Measurements from ENCODE around the gene OASL. TPM values are rescaled to one million over a fixed set of nuclear protein-coding genes. Genes with fewer than 3 reads are reported as not detected.

Gene OASL
- total and polyA plus RNA-seq, 9 of the 15 experiments (the other 6 are each of a cell fraction or from before 2014, with no cell fraction given), result 0.14 TPM; not detected in 8

DNA sequence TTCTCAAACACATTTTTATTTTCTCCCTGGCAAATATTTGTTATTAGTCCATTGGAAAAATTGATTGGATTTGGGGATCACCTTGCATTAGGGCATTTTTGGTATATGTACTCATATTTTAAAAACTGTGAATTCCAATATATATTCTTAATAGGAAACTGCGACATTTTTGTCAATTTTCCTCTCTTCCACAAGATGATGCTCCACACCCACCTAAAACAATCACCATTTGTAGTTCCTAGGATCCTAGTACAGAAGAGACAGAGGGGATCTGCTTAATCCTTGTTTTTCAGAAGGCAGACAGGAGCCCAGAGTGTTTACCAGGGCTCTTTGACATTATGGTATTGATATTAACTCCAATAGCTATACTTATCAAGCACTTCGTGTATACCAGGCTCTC, 22.8 kb upstream of the OASL start:
- H3K79me2 ChIP-seq (ENCODE audit: control insufficient read depth, insufficient read depth, low read length), result no peaks in the 10 kb centered on the region
- H3K27me3 ChIP-seq (ENCODE audit: control insufficient read depth in 2 of 2, insufficient read depth in 2 of 2, low read length in 2 of 2), result peaks cover 18% of the 10 kb centered on the region in 2 experiments; a peak in 4 of 5 replicates
- no peak overlapping the region for H3K9ac ChIP-seq (ENCODE audit: insufficient read depth in 1 of 2, low read depth in 2 of 2, low read length in 2 of 2)
- H3K27ac ChIP-seq (ENCODE audit: extremely low read depth, low read depth, low read length), result no peak overlapping the region
- no TSS peak for BruUV-seq (replicated peaks)
- ATAC-seq (no peak), FAIRE-seq (no peak), DNase-seq (ENCODE audit: extremely low read depth in 1 of 4, low spot score in 3 of 4) (peak in 1 of 4 experiments; percentile 16)
- in situ Hi-C loops (cut with MboI) (loop anchor here (5.0 kb wide), 1 partner anchor 165 kb away; no protein-coding TSS in a partner anchor), intact Hi-C loops (cut with micrococcal nuclease) (loop anchor here (1.0 to 5.0 kb wide), 3 partner anchors 35 to 150 kb away; partner anchors contain the start of gene P2RX4)
- no peaks in the 10 kb centered on the region for H3K9me3 ChIP-seq (replicated peaks; ENCODE audit: control insufficient read depth, insufficient read depth, low read depth, low read length)
- no peaks in the 10 kb centered on the region; a peak in 1 of 5 replicates for H3K4me1 ChIP-seq (replicated peaks in 1 of 2; ENCODE audit: control insufficient read depth in 2 of 2, insufficient read depth in 2 of 2, low read length in 2 of 2)
- H3K9me1 ChIP-seq (ENCODE audit: control insufficient read depth, insufficient read depth, low read length), result no peaks in the 10 kb centered on the region
- H4K20me1 ChIP-seq (replicated peaks; ENCODE audit: control insufficient read depth, insufficient read depth, low read length), result no peaks in the 10 kb centered on the region; the same call in 1 of the 2 replicates
- H3K4me2 ChIP-seq (ENCODE audit: insufficient read depth, low read length), result no peak overlapping the region
- no peaks in the 10 kb centered on the region for H3K36me3 ChIP-seq (ENCODE audit: control insufficient read depth, insufficient read depth, low read length)
- WGBS (ENCODE audit: insufficient coverage, low coverage, missing lambda C conversion rate), result 6% methylated on average over 2 of the region's 2 CpGs
- no peak overlapping the region for H2AFZ ChIP-seq (ENCODE audit: low read depth, low read length)
- POLR2A ChIA-PET, result interaction anchor here (1.0 kb wide), 1 partner anchor 10 kb away, joined by 3 read pairs; no protein-coding TSS in a partner anchor
- no peak overlapping the region for H3K4me3 ChIP-seq
- CTCF ChIA-PET (ENCODE audit: low intra/inter-chr PET ratio), result interaction anchor here (0.7 to 3.5 kb wide), 6 partner anchors 33 to 382 kb away, joined by 3 to 24 read pairs (median 6); no protein-coding TSS in a partner anchor
- TF ChIP-seq RAD21 (CRISPR knock-in tag; conservative IDR thresholded peaks at IDR 0.05 in 1 of 2, IDR thresholded peaks at IDR 0.05 in 1 of 2), result peak; percentile 89 to 90
- TF ChIP-seq NR3C1 (CRISPR knock-in tag; IDR thresholded peaks at IDR 0.05), result no peak
- TF ChIP-seq, protein P1, sequence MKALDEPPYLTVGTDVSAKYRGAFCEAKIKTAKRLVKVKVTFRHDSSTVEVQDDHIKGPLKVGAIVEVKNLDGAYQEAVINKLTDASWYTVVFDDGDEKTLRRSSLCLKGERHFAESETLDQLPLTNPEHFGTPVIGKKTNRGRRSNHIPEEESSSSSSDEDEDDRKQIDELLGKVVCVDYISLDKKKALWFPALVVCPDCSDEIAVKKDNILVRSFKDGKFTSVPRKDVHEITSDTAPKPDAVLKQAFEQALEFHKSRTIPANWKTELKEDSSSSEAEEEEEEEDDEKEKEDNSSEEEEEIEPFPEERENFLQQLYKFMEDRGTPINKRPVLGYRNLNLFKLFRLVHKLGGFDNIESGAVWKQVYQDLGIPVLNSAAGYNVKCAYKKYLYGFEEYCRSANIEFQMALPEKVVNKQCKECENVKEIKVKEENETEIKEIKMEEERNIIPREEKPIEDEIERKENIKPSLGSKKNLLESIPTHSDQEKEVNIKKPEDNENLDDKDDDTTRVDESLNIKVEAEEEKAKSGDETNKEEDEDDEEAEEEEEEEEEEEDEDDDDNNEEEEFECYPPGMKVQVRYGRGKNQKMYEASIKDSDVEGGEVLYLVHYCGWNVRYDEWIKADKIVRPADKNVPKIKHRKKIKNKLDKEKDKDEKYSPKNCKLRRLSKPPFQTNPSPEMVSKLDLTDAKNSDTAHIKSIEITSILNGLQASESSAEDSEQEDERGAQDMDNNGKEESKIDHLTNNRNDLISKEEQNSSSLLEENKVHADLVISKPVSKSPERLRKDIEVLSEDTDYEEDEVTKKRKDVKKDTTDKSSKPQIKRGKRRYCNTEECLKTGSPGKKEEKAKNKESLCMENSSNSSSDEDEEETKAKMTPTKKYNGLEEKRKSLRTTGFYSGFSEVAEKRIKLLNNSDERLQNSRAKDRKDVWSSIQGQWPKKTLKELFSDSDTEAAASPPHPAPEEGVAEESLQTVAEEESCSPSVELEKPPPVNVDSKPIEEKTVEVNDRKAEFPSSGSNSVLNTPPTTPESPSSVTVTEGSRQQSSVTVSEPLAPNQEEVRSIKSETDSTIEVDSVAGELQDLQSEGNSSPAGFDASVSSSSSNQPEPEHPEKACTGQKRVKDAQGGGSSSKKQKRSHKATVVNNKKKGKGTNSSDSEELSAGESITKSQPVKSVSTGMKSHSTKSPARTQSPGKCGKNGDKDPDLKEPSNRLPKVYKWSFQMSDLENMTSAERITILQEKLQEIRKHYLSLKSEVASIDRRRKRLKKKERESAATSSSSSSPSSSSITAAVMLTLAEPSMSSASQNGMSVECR (CRISPR knock-in tag; IDR thresholded peaks at IDR 0.05), result no peak
- 0 out of 2 replicates have a peak, but pooled peaks have one; percentile 25 for TF ChIP-seq CC2D1A (IDR thresholded peaks at IDR 0.05)
- TF ChIP-seq, protein P2, sequence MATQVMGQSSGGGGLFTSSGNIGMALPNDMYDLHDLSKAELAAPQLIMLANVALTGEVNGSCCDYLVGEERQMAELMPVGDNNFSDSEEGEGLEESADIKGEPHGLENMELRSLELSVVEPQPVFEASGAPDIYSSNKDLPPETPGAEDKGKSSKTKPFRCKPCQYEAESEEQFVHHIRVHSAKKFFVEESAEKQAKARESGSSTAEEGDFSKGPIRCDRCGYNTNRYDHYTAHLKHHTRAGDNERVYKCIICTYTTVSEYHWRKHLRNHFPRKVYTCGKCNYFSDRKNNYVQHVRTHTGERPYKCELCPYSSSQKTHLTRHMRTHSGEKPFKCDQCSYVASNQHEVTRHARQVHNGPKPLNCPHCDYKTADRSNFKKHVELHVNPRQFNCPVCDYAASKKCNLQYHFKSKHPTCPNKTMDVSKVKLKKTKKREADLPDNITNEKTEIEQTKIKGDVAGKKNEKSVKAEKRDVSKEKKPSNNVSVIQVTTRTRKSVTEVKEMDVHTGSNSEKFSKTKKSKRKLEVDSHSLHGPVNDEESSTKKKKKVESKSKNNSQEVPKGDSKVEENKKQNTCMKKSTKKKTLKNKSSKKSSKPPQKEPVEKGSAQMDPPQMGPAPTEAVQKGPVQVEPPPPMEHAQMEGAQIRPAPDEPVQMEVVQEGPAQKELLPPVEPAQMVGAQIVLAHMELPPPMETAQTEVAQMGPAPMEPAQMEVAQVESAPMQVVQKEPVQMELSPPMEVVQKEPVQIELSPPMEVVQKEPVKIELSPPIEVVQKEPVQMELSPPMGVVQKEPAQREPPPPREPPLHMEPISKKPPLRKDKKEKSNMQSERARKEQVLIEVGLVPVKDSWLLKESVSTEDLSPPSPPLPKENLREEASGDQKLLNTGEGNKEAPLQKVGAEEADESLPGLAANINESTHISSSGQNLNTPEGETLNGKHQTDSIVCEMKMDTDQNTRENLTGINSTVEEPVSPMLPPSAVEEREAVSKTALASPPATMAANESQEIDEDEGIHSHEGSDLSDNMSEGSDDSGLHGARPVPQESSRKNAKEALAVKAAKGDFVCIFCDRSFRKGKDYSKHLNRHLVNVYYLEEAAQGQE (IDR thresholded peaks at IDR 0.05; ENCODE audit: borderline replicate concordance), result peak; percentile 82; the same call in 1 of the 2 replicates
- TF ChIP-seq, protein P2 (CRISPR knock-in tag; IDR thresholded peaks at IDR 0.05; ENCODE audit: low read depth), result no peak
- TF ChIP-seq SMC3 (conservative IDR thresholded peaks at IDR 0.05; ENCODE audit: insufficient read depth, low read depth, low read length), result peak; percentile 31; the same call in 1 of the 2 replicates
